ENCODE data around the gene EP300. TPM values are rescaled to one million over a fixed set of nuclear protein-coding genes. Genes with fewer than 3 reads are reported as not detected.

Gene EP300
- total and polyA plus RNA-seq, 4 donors = 14.9 to 177 (median 44.4) TPM

GRCh38 chr22:41229215-41229614 is 136.8 kb downstream of the EP300 start:
- DNase-seq (no peak), ATAC-seq (ENCODE audit: insufficient read depth, low FRiP score) (no peak)
- TF ChIP-seq CTCF (IDR thresholded peaks at IDR 0.05; ENCODE audit: control extremely low read depth, extremely low read depth) = no peak
- H3K9me3 ChIP-seq (ENCODE audit: control insufficient read depth in 4 of 4, insufficient read depth in 3 of 4, low read length in 3 of 4) = no peaks in the 10 kb centered on the region
- no peak overlapping the region for H3K9ac ChIP-seq (ENCODE audit: insufficient read depth in 1 of 2, low read length in 2 of 2)
- 88 to 90% methylated on average over 6 of the region's 6 CpGs for WGBS, 2 donors
- no peak overlapping the region for H3K27ac ChIP-seq (ENCODE audit: low read depth in 1 of 2, low read length in 1 of 2)
- no peaks in the 10 kb centered on the region for H3K27me3 ChIP-seq (ENCODE audit: control insufficient read depth in 3 of 3, insufficient read depth in 3 of 3, low read length in 2 of 3)
- H3K4me1 ChIP-seq (ENCODE audit: control insufficient read depth in 5 of 5, insufficient read depth in 5 of 5, low read length in 5 of 5) = peaks cover 0 to 5% (median 0%) of the 10 kb centered on the region in 5 donors
- H3K4me3 ChIP-seq = no peak overlapping the region
- H3K36me3 ChIP-seq (ENCODE audit: control insufficient read depth in 4 of 4, insufficient read depth in 4 of 4, low read length in 4 of 4) = peaks cover 3 to 50% (median 12%) of the 10 kb centered on the region in 4 donors

Small RNAs within 50 kb of the gene (small RNA-seq; reads per million reads assigned to genes)
- gene RF00019 (ENCODE audit: low replicate concordance) (not detected), gene RNU6-375P (ENCODE audit: low replicate concordance) (not detected)

Other genes starting within 250 kb of the EP300 start
- gene ST13, start 236.0 kb upstream of the EP300 start, total RNA-seq = 100 to 1,000 TPM; 145 to 208 TPM
- 100 to 1,000 TPM in 1 of 2 donors, 10 to 100 TPM in 1; 61.9 to 118 TPM for gene ST13, start 236.0 kb upstream of the EP300 start, polyA plus RNA-seq
- 10 to 100 TPM; 14.4 to 24.1 TPM for gene XPNPEP3, start 235.4 kb upstream of the EP300 start, total RNA-seq
- gene XPNPEP3, start 235.4 kb upstream of the EP300 start, polyA plus RNA-seq = 1 to 10 TPM; 5.1 to 6.3 TPM
- not detected for gene DNAJB7, start 230.5 kb upstream of the EP300 start, total RNA-seq
- not detected for gene DNAJB7, start 230.5 kb upstream of the EP300 start, polyA plus RNA-seq
- gene RBX1, start 141.2 kb upstream of the EP300 start, total RNA-seq = 10 to 100 TPM; 44.8 to 55.8 TPM
- 100 to 1,000 TPM in 1 of 2 donors, 10 to 100 TPM in 1; 72.2 to 144 TPM for gene RBX1, start 141.2 kb upstream of the EP300 start, polyA plus RNA-seq
- 10 to 100 TPM; 21.2 to 28.6 TPM for gene L3MBTL2, start 112.7 kb downstream of the EP300 start, total RNA-seq
- gene L3MBTL2, start 112.7 kb downstream of the EP300 start, polyA plus RNA-seq = 10 to 100 TPM; 11.2 to 18.0 TPM
- gene CHADL, start 148.3 kb downstream of the EP300 start, total RNA-seq = 1 to 10 TPM; 3.8 to 4.2 TPM
- gene CHADL, start 148.3 kb downstream of the EP300 start, polyA plus RNA-seq = 1 to 10 TPM in 1 of 2 donors, under 1 TPM in 1; 1.00 to 4.0 TPM
- 10 to 100 TPM; 21.7 to 49.3 TPM for gene RANGAP1, start 193.6 kb downstream of the EP300 start, total RNA-seq
- 10 to 100 TPM; 39.3 to 43.1 TPM for gene RANGAP1, start 193.6 kb downstream of the EP300 start, polyA plus RNA-seq
- 10 to 100 TPM; 32.0 to 55.8 TPM for gene ZC3H7B, start 208.9 kb downstream of the EP300 start, total RNA-seq
- 10 to 100 TPM; 31.5 to 36.6 TPM for gene ZC3H7B, start 208.9 kb downstream of the EP300 start, polyA plus RNA-seq